Right lobe of liver (tissue), 6 donors: Measurements from ENCODE around the gene SLC39A12. TPM values are rescaled to one million over a fixed set of nuclear protein-coding genes. Genes with fewer than 3 reads are reported as not detected.

Source experiments
- ATAC-seq, 4 donors: fragments of 200-7000 bp; cut with Tn5 transposase; one replicate each; pipeline ENCODE4 v1.9.1; 2020; ENCODE audit warnings: mild to moderate bottlenecking in 4 of 4, moderate library complexity in 4 of 4
- DNase-seq, 3 donors: peaks; one replicate each; pipeline ENCODE4 v3.0.0-alpha.2; 2020
- H3K27ac ChIP-seq, 3 donors: fragments of 200-600 bp; one replicate each; pipeline ENCODE4 v1.8.0; 2022
- H3K27me3 ChIP-seq, 2 donors: fragments of 200-600 bp; one replicate each; pipeline ENCODE4 v1.8.0; 2022
- H3K36me3 ChIP-seq, 4 donors: fragments of 200-600 bp; sonication (generic) in 1 of 4; one replicate each; pipeline versions ENCODE4 v1.5.1 to v1.8.0; 2017 to 2022; ENCODE audit warnings: control low read depth in 1 of 4
- H3K4me1 ChIP-seq, 4 donors: fragments of 200-600 bp; sonication (generic) in 1 of 4; one replicate each; pipeline versions ENCODE4 v1.5.1 to v1.8.0; 2017 to 2022; ENCODE audit warnings: control low read depth in 1 of 4
- H3K4me3 ChIP-seq, 3 donors: fragments of 200-600 bp; one replicate each; pipeline ENCODE4 v1.8.0; 2022
- H3K9me3 ChIP-seq, 4 donors: fragments of 200-600 bp; sonication (generic) in 1 of 4; one replicate each; pipeline versions ENCODE4 v1.5.1 to v1.8.0; 2017 to 2022; ENCODE audit warnings: control low read depth in 1 of 4
- CTCF ChIP-seq, 4 donors: fragments of 200-600 bp in 3 of 4; fragments of 450-650 bp in 1 of 4; IDR thresholded peaks; one replicate each; pipeline versions ENCODE4 v1.5.1 to v1.8.0; 2016 to 2022; ENCODE audit warnings: antibody characterized with exemption in 4 of 4, mild to moderate bottlenecking in 2 of 4
- POLR2A ChIP-seq: fragments of 450-650 bp; IDR thresholded peaks from one replicate; pipeline ENCODE4 v1.6.1; 2017; ENCODE audit warnings: antibody characterized with exemption, mild to moderate bottlenecking
- WGBS: methylation state at CpG from one replicate; pipeline ENCODE4 v1.1.6; 2018; ENCODE audit warnings: low coverage, low lambda C conversion rate; ENCODE audit not compliant: insufficient coverage; ENCODE audit errors: missing lambda C conversion rate; 5-methylcytosine and 5-hydroxymethylcytosine counted together
- intact Hi-C, 2 donors: fragments of 100-400 bp; cut with DNase I; formaldehyde crosslinking; loops; one replicate each; pipeline versions ENCODE4 v1.11.2 to v1.14.1; 2022
- total RNA-seq, 6 experiments: library from RNA; depleted of rRNA in 2 of 6; stranded (reverse); fragments of >200 nt in 2 of 6; fragmentation: NEBNext Ultra II Directional in 3 of 6; extraction: Animal tissue kit (Norgen Biotek cat#: 25700) in 3 of 6; gene quantifications; one replicate each; pipeline versions ENCODE4 v1.1.0 to v1.2.4, GENCODE V29; 2016 to 2023
- donor health status: DM: no; HTN: yes; CAD: no.
- donor health status: DM: no; HTN: no; CAD: no.
- donor health status: DM: no; HTN: no; CAD: no.
- donor health status: DM: no; HTN: yes; CAD: no.
- donor health status: DM: no; HTN: yes; CAD: no.

The SLC39A12 gene
- total RNA-seq, 6 experiments from 2014 or later, result 0.10 to 0.11 TPM; not detected in 4

GRCh38 chr10:17958049-17958448 is 6.3 kb downstream of the SLC39A12 start:
- Histone ChIP-seq H3K36me3 (no peaks in the 10 kb centered on the region), H3K27me3 (no peaks in the 10 kb centered on the region), H3K4me3 (no peak overlapping the region), H3K27ac (no peak overlapping the region), H3K4me1 (no peaks in the 10 kb centered on the region), H3K9me3 (no peaks in the 10 kb centered on the region)
- 71% methylated on average over 7 of the region's 7 CpGs for WGBS
- ATAC-seq, result no peak
- DNase-seq, result no peak
- intact Hi-C loops, result no loop called here
- TF ChIP-seq CTCF (IDR thresholded peaks at IDR 0.05) (no peak), POLR2A (no peak)

- WGBS, result 26% methylated on average over 2 of the region's 2 CpGs
- H3K27me3 ChIP-seq, result no peaks in the 10 kb centered on the region
- intact Hi-C loops, result no loop called here
- no peak for DNase-seq
- H3K9me3 ChIP-seq, result no peaks in the 10 kb centered on the region
- H3K36me3 ChIP-seq, result no peaks in the 10 kb centered on the region
- no peak overlapping the region for H3K27ac ChIP-seq
- ATAC-seq, result no peak
- no peak overlapping the region for H3K4me3 ChIP-seq
- H3K4me1 ChIP-seq, result no peaks in the 10 kb centered on the region
- TF ChIP-seq CTCF (IDR thresholded peaks at IDR 0.05) (no peak), POLR2A (no peak)
Measured at GRCh38 chr10:17959870-17960269, 8.2 kb downstream of the SLC39A12 start.

GRCh38 chr10:17961551-17962422 is 10.1 kb downstream of the SLC39A12 start:
- no peaks in the 10 kb centered on the region for H3K9me3 ChIP-seq
- TF ChIP-seq POLR2A (no peak), CTCF (IDR thresholded peaks at IDR 0.05) (no peak)
- H3K36me3 ChIP-seq, result no peaks in the 10 kb centered on the region
- H3K4me3 ChIP-seq, result no peak overlapping the region
- DNase-seq (no peak), ATAC-seq (no peak)
- no peaks in the 10 kb centered on the region for H3K27me3 ChIP-seq
- no peaks in the 10 kb centered on the region for H3K4me1 ChIP-seq
- no peak overlapping the region for H3K27ac ChIP-seq
- 35% methylated on average over 2 of the region's 4 CpGs for WGBS
- intact Hi-C loops, result no loop called here

GRCh38 chr10:17963431-17963830 is 11.7 kb downstream of the SLC39A12 start:
- TF ChIP-seq CTCF (IDR thresholded peaks at IDR 0.05), result no peak
- TF ChIP-seq POLR2A, result no peak
- DNase-seq, result no peak
- Histone ChIP-seq H3K4me1 (no peaks in the 10 kb centered on the region), H3K4me3 (no peak overlapping the region), H3K36me3 (no peaks in the 10 kb centered on the region), H3K27me3 (no peaks in the 10 kb centered on the region), H3K27ac (no peak overlapping the region), H3K9me3 (no peaks in the 10 kb centered on the region)
- intact Hi-C loops, result no loop called here
- no peak for ATAC-seq
- WGBS, result 69% methylated on average over 1 of the region's 3 CpGs
